K562 treated with DMSO at 1 percent for 12 hours (cell line): ENCODE data around the gene CHRNB1. TPM values are rescaled to one million over a fixed set of nuclear protein-coding genes. Genes with fewer than 3 reads are reported as not detected.

ENCODE experiments used
- total RNA-seq: library from RNA; unstranded; fragments of 300-600 nt; gene quantifications from 2 replicates; pipeline ENCODE4 v1.2.3, GENCODE V29; 2022; ENCODE audit not compliant: insufficient read depth

Gene CHRNB1, protein sequence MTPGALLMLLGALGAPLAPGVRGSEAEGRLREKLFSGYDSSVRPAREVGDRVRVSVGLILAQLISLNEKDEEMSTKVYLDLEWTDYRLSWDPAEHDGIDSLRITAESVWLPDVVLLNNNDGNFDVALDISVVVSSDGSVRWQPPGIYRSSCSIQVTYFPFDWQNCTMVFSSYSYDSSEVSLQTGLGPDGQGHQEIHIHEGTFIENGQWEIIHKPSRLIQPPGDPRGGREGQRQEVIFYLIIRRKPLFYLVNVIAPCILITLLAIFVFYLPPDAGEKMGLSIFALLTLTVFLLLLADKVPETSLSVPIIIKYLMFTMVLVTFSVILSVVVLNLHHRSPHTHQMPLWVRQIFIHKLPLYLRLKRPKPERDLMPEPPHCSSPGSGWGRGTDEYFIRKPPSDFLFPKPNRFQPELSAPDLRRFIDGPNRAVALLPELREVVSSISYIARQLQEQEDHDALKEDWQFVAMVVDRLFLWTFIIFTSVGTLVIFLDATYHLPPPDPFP
- 10.1 and 10.9 TPM in 2 replicates for total RNA-seq

DNA sequence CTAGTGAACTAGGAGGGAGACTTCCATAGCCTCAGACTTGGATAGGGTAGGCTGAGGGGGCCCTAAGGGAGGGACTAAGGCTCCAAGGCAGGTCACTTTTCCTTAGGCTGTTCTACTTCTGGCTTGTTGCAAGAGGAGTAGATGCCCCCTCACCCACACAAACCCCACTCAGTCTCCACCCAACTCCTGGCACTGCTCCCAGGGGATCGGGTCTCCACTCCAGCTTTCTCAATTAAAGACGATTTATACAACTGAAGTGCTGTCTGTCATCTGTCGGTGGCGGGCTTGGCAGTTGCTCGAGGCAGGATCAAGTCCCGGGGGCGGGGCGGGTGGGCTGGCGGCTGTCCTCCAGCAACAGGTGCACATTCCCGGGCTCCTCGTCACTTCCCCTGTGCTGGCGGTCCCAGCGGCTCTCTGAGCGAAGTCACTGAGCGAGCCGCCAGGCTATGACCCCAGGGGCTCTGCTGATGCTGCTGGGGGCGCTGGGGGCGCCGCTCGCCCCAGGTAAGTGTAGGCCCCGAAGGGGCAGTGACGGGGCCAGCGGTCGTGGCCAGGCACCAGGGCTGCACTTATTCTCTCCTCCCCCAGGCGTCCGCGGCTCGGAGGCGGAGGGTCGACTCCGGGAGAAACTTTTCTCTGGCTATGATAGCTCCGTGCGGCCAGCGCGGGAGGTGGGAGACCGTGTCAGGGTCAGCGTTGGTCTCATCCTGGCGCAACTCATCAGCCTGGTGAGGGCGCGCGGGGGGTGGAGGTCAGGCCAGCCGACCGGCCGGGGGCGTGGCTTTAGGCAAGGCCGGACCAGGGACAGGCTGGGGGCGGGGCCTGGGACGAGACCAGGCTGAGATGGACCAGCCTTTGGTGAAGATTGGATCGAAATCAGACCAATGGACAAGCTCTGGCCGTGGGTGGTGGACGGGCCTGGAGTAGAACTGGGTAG, at the start of gene CHRNB1:
Gene CHRNB1, plus strand, starts transcription at position 380 of the 937 bp plus-strand sequence. Its CDS starts 67 bp downstream, at position 447.

DNA sequence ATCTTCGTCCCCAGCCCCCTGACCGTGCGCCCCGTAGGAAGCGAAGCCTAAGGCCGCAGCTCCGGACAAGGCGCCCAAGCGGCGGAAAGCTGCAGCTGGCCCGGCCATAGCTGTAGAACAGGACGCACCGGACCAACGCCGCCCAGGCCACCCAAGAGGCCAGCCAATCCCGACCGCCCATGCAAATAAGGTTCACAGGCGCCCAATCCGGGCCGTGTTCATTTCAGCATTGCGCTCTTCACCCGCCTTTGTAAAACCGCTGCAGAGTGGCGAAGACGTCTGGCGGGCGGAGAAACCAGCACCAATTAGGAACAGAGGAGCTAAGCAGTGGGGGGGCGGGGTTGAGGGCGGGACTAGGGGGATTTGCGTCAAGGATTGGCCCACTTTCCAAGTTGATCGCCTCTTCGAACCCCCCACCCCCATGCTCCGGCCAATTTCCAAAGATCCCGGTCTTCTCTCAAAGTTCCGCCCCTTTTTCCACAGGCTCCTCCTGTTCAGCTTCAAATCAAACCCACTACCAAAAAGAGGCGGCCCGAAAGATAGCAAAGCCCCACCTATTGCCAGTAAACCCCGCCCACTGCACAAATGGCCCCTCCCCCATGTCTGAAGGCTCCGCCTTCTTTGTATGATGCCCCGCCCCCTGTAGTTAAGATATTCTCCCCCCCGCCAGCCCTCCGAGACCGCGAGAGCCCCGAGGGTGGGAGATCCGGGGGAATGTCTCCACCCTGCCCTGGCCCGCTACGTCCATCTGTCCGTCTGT, 40.7 kb upstream of the CHRNB1 start, which contains the start of gene TMEM256:
Gene TMEM256, minus strand, starts transcription at position 121 of the 760 bp plus-strand sequence. Its CDS starts 13 bp downstream, at position 108.

DNA sequence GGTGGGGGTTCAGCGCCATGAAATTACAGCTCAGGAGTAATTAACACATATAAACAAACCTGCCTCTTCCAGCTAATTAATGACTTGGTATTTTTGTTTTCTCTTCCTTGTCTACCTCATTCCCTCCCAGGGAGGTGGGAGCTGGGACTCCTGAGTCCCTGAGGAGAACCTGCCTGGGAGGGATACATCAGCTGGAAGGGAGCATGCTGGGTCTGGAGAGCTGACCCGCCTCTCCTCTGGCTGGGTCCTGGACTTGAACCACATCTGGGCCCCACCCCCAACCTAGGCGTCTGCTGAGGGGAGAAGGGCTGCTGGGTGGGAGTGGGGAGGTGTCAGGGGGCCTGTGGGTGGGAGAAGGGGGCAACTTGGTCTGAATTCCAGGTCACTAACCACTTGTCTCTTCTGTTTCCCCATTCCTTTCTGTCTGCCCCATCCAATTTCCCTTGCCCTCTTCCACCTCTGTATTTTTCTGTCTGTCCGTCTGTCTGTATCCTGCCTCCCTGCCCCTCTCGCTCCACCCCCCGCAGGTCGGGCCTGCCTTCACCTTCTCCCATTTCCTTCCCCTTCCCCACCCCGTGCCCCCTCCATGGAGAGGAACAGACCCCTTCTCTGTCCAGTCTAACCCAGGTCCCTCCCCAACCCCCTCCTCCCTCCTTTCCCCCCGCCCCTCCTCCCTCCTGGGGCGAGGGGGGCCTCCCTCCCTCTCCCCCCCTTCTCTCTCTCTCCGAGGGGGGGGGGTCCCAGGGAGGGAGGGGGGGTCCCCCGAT, 37.2 kb upstream of the CHRNB1 start, which contains the start of gene NLGN2:
Gene NLGN2, plus strand, starts transcription at position 361 of the 767 bp plus-strand sequence. CDS start 411 bp downstream, outside the sequence.

DNA sequence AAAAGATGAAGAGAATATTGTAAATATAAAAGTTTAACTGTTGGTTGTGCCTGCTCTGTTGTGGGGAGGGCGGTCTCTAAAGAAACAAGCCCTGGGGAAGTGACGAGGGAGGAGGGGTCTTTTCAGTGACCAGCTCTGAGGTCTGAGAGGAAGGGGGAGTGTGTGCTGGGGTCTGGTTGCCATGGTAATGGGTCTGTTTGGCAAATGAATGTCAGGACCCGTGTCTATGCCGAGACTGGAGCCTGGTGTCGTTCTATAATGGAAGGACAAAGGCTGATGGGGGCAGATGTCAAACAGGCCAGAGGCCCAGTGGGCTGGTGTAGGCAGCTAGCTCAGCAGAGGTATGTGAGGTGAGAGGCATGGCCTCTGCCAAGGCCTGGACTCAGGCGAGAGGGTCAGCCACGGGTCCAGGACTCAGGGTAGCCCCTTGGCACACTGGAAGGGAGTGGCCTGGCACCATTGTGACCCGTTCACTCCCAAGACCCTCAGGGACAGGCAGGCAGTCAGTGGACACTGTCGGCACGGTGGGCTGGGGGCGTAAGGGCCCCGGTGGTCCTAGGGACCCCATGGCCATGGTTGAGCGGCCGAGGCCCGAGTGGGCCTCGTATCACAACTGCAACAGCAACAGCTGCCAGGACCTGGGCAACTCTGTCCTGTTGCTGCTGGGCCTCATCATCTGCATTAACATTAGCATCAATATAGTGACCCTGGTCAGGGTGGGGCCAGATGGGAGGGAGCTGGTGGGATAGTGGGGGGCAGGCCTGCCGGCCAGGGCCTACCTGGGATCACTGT, 24.8 kb upstream of the CHRNB1 start, which contains the start of gene SPEM1:
Gene SPEM1, plus strand, starts transcription at position 506 of the 792 bp plus-strand sequence. Its CDS starts 61 bp downstream, at position 567.

DNA sequence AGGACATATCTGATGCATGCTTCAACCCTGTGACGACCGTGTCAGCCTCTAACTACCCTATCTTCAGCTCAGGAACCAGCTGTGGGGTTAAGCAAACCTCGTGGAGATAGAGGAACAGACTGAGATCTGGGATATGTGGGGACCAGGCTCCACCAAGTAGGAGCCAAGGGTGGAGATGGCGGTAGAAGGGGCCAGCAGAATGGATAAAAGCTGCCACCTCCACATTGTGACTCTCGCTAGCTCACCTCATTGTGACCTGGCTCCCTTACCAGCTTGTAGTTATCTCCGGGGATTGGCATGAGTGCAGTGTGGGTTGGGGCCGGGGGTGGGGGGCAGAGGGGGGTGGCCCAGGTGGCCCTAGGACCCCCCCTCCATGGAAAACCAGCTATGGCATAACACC, 19.5 kb upstream of the CHRNB1 start, which contains the start of gene SPEM2:
Gene SPEM2, plus strand, starts transcription at position 301 of the 400 bp plus-strand sequence. Its CDS starts 73 bp downstream, at position 374.

DNA sequence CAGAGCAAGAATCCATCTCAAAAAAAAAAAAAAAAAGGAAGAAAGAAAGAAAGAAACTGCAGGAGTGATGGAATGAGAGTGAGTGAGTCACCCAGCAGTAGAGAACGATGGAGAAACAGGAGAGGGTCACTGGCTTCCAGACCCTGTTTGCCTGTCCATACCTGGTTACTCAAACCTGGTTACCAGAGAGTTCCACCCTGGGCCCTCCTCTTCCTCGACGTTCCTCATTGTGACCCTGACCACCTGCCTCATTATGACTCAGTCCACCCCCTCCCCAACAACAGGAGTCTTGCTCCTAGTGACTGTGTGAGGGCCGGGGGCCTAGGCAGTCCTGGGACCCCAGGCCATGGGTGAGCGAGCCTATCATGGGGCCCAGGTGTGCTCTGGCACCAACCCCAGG, 16.3 kb upstream of the CHRNB1 start, which contains the start of gene SPEM3:
Gene SPEM3, plus strand, starts transcription at position 301 of the 400 bp plus-strand sequence. Its CDS starts 46 bp downstream, at position 347.

DNA sequence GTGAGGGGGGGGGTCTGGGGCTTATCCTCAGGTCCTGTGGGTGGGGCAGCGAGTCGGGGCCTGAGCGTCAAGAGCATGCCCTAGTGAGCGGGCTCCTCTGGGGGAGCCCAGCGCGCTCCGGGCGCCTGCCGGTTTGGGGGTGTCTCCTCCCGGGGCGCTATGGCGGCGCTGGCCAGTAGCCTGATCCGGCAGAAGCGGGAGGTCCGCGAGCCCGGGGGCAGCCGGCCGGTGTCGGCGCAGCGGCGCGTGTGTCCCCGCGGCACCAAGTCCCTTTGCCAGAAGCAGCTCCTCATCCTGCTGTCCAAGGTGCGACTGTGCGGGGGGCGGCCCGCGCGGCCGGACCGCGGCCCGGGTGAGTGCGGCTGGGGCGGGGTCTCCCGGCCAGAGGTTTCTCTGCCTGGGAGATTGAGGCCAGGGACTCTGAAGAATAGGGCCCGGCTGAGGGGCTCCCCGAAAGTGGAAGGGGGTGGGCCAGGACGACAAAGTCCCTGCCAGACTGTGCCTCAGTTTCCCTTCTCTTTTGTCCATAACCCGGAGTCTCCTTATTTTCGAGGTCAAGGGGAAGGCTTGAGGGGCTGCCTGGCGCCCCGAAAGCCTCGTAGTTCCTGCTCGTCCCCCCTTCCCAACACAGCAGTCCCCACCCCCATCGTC, 5.3 kb upstream of the CHRNB1 start, which contains the start of gene FGF11:
Gene FGF11, plus strand, starts transcription at position 51 of the 651 bp plus-strand sequence. Its CDS starts 109 bp downstream, at position 160.

DNA sequence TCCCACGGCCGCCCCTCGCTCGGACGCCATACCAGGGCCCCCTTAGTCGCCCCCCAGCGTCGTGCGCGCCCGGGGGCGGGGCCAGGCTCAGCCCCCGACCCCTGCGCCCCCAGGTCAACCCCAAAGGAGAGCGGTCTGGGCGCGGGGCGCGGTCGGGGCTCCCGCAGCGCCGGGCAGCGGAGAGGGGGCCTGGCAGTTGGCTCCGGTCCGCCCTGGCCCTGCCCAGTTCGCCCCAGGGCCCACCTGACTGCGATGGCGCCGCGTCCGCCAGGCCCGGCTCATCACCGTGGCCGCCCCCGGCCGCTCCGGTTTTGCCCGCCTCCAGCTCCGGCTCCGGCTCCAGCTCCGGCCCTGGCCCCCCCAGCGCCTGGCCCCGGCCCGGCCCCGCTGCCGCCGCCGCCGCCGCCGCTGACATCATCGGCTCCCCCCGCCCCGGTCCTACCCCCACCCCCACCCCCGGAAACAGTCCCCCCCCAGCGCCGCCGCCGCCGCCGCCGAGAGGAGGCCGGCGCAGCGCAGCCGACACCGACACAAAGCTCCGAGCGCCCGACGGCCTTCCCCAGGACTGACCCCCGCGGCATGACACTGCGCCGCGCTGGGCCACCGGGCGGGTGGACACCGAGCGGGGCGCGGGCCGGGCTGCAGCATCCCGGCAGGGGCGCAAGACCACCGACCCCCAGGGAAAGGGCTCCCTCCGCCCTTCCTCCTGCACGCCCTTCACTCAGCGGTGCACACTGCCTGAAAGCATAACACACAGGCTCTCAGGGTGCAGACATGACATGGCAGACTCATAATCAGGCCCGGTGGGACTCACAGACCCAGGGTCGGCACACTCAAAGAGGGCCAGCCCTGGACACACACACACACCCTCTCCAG, 34.6 kb downstream of the CHRNB1 start, which contains the start of gene ZBTB4:
Gene ZBTB4, minus strand, starts transcription at position 419 of the 876 bp plus-strand sequence. CDS start 12,830 bp downstream, outside the sequence.

DNA sequence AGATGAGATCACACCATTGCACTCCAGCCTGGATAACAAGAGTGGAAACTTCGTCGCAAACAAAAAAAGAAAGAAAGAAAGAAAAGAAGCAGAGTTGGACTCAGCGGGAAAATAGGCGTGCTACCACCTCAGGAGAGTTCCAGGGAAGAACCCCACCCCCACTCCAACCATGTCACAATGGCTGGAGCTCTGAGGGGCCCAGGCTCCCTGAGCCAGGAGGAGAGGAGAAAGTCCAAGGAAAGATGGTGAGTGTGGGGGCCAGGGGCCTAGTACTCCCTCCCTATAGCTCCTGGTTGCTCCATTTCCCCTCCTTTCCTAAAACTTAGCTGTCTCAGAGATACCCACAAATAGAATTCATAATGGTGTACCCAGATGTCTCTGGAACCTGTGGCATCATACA, 36.4 kb downstream of the CHRNB1 start, which contains the start of gene SLC35G6:
Gene SLC35G6, plus strand, starts transcription at position 172 of the 400 bp plus-strand sequence. Its CDS starts 71 bp downstream, at position 243.

DNA sequence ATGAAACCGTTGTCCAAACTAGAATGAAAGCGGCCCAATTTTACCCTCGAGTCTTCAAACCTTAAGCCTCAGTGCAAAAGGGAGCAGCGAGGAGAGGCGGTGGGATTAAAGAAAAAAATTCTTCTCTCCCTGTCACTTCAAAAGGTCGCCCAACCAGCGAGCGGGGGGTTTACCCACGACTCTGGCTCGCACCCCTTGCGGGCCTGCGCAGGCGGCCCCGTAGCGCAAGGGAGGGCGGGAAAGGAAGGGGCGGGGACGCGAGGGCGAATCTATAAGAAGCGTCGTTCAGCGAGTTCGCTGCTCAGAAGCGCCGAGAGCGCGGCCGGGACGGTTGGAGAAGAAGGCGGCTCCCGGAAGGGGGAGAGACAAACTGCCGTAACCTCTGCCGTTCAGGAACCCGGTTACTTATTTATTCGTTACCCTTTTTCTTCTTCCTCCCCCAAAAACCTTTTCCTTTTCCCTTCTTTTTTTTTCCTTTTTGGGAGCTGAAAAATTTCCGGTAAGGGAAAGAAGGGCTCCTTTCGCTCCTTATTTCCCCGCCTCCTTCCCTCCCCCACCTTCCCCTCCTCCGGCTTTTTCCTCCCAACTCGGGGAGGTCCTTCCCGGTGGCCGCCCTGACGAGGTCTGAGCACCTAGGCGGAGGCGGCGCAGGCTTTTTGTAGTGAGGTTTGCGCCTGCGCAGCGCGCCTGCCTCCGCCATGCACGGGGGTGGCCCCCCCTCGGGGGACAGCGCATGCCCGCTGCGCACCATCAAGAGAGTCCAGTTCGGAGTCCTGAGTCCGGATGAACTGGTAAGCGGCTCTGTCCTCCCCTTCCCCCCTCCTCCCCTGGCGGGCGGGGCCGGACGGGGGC, 39.4 kb downstream of the CHRNB1 start, which contains the start of gene POLR2A:
Gene POLR2A, plus strand, starts transcription at position 300 of the 852 bp plus-strand sequence.

Other genes starting within 250 kb of the CHRNB1 start
- 2.6 and 2.8 TPM in 2 replicates for gene DLG4, start 225.2 kb upstream of the CHRNB1 start, total RNA-seq
- 256 and 286 TPM in 2 replicates for gene ACADVL, start 225.1 kb upstream of the CHRNB1 start, total RNA-seq
- gene DVL2, start 210.5 kb upstream of the CHRNB1 start, total RNA-seq: 32.1 and 61.1 TPM in 2 replicates
- 23.0 and 29.8 TPM in 2 replicates for gene PHF23, start 205.6 kb upstream of the CHRNB1 start, total RNA-seq
- 233 and 263 TPM in 2 replicates for gene GABARAP, start 202.6 kb upstream of the CHRNB1 start, total RNA-seq
- 60.4 and 70.5 TPM in 2 replicates for gene CTDNEP1, start 193.3 kb upstream of the CHRNB1 start, total RNA-seq
- gene ELP5, start 192.8 kb upstream of the CHRNB1 start, total RNA-seq: 55.2 and 59.1 TPM in 2 replicates
- 15.9 and 34.5 TPM in 2 replicates for gene CLDN7, start 182.6 kb upstream of the CHRNB1 start, total RNA-seq
- not detected in 2 replicates for gene SLC2A4, start 163.3 kb upstream of the CHRNB1 start, total RNA-seq
- not detected in 2 replicates for gene YBX2, start 150.4 kb upstream of the CHRNB1 start, total RNA-seq
- gene EIF5A, start 137.4 kb upstream of the CHRNB1 start, total RNA-seq: 279 and 294 TPM in 2 replicates
- gene GPS2, start 129.7 kb upstream of the CHRNB1 start, total RNA-seq: 43.1 and 74.6 TPM in 2 replicates
- 7.2 and 16.1 TPM in 2 replicates for gene NEURL4, start 115.7 kb upstream of the CHRNB1 start, total RNA-seq
- 2.4 and 3.7 TPM in 2 replicates for gene ACAP1, start 108.5 kb upstream of the CHRNB1 start, total RNA-seq
- gene KCTD11, start 92.9 kb upstream of the CHRNB1 start, total RNA-seq: 4.2 and 6.3 TPM in 2 replicates
- not detected in 2 replicates for gene TMEM95, start 89.9 kb upstream of the CHRNB1 start, total RNA-seq
- 4.7 and 6.0 TPM in 2 replicates for gene TNK1, start 64.0 kb upstream of the CHRNB1 start, total RNA-seq
- gene PLSCR3, start 50.5 kb upstream of the CHRNB1 start, total RNA-seq: 7.2 and 9.4 TPM in 2 replicates
- gene TMEM256, start 41.0 kb upstream of the CHRNB1 start, total RNA-seq: 43.4 and 76.9 TPM in 2 replicates
- 4.4 and 13.0 TPM in 2 replicates for gene NLGN2, start 37.2 kb upstream of the CHRNB1 start, total RNA-seq
- gene SPEM1, start 24.7 kb upstream of the CHRNB1 start, total RNA-seq: not detected in 2 replicates
- gene SPEM2, start 19.4 kb upstream of the CHRNB1 start, total RNA-seq: not detected in 2 replicates
- not detected in 2 replicates for gene SPEM3, start 16.2 kb upstream of the CHRNB1 start, total RNA-seq
- 12.3 and 12.6 TPM in 2 replicates for gene TMEM102, start 9.6 kb upstream of the CHRNB1 start, total RNA-seq
- gene FGF11, start 5.5 kb upstream of the CHRNB1 start, total RNA-seq: 3.8 and 6.1 TPM in 2 replicates
- 1.2 and 5.1 TPM in 2 replicates for gene ZBTB4, start 34.6 kb downstream of the CHRNB1 start, total RNA-seq
- not detected in 2 replicates for gene SLC35G6, start 36.4 kb downstream of the CHRNB1 start, total RNA-seq
- 19.1 and 87.4 TPM in 2 replicates for gene POLR2A, start 39.3 kb downstream of the CHRNB1 start, total RNA-seq
- gene TNFSF12, start 104.0 kb downstream of the CHRNB1 start, total RNA-seq: 0.73 TPM in 1 of 2 replicates, not detected in the other
- 2.0 TPM in 1 of 2 replicates, not detected in the other for gene TNFSF13, start 113.7 kb downstream of the CHRNB1 start, total RNA-seq
- 34.6 and 35.9 TPM in 2 replicates for gene SENP3, start 116.9 kb downstream of the CHRNB1 start, total RNA-seq
- 29.0 and 33.7 TPM in 2 replicates for gene CD68, start 134.6 kb downstream of the CHRNB1 start, total RNA-seq
- 58.4 and 59.6 TPM in 2 replicates for gene MPDU1, start 138.8 kb downstream of the CHRNB1 start, total RNA-seq
- gene SOX15, start 145.0 kb downstream of the CHRNB1 start, total RNA-seq: 2.3 and 5.6 TPM in 2 replicates
- gene FXR2, start 169.8 kb downstream of the CHRNB1 start, total RNA-seq: 43.7 and 60.0 TPM in 2 replicates
- 61.5 and 61.6 TPM in 2 replicates for gene SAT2, start 182.8 kb downstream of the CHRNB1 start, total RNA-seq
- not detected in 2 replicates for gene SHBG, start 185.1 kb downstream of the CHRNB1 start, total RNA-seq
- gene ATP1B2, start 205.9 kb downstream of the CHRNB1 start, total RNA-seq: 1.7 and 4.2 TPM in 2 replicates
- gene TP53, start 242.4 kb downstream of the CHRNB1 start, total RNA-seq: 5.9 and 6.0 TPM in 2 replicates
- 40.5 and 46.5 TPM in 2 replicates for gene WRAP53, start 243.4 kb downstream of the CHRNB1 start, total RNA-seq